ENCODE measurements around the gene RPL36. TPM values are rescaled to one million over a fixed set of nuclear protein-coding genes. Genes with fewer than 3 reads are reported as not detected.
A peak's percentile ranks its signal among the peaks of the same experiment; 100 is the strongest.

RPL36 gene
- polyA plus RNA-seq, 1 donor (not counting 4 experiments of a cell fraction or from before 2014, with no cell fraction given) = 636 TPM

DNA sequence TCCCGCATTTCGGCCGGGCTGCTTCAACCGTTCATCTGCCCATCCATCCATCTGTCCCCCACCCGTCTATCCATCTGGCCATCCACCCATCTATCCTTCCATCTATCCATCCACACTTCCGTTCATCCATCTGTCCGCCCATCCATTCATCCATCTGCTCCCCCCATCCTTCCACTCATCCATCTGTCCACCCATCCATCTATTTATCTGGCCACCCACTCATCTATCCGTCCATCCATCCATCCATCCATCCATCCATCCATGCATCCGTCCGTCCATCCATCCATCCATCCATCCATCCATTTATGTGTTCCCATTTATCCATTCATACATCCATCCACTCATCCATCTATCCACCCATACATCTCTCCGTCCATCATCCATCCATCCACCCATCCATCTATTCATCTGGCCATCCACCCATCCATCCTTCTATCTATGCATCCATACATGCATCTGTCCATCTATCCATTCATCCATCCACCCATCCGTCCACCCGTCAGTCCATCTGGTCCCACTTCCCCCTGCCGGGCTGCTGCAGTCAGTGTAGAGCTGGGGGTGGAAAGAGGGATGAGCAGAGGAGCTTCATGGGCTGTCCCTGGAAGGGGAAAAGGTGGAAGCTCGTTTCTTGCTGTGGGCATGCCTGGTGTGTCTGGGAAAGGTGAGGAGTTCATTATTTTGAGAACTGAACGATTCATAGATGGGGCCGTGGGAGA lies 8.5 kb upstream of the RPL36 start:
- Histone ChIP-seq H4K20me1 (ENCODE audit: control insufficient read depth, extremely low read depth, insufficient read depth, low read length) (no peaks in the 10 kb centered on the region), H3K4me3 (ENCODE audit: control insufficient read depth in 2 of 3, extremely low read depth in 1 of 3, insufficient read depth in 2 of 3, low read depth in 1 of 3, low read length in 3 of 3) (peak overlapping the region; percentile 94 to 99 (median 95)), H3K9ac (ENCODE audit: control insufficient read depth, extremely low read depth, insufficient read depth, low read length) (no peak overlapping the region), H3K27me3 (ENCODE audit: control insufficient read depth, extremely low read depth, insufficient read depth, low read length) (no peaks in the 10 kb centered on the region), H2AFZ (ENCODE audit: control insufficient read depth, low read length) (no peak overlapping the region), H3K4me2 (ENCODE audit: control insufficient read depth, extremely low read depth, insufficient read depth, low read depth, low read length) (peak overlapping the region; percentile 90), H3K4me1 (ENCODE audit: control insufficient read depth, extremely low read depth, insufficient read depth, low read length) (peaks cover 18% of the 10 kb centered on the region), H3K27ac (ENCODE audit: control insufficient read depth, insufficient read depth, low read length) (no peak overlapping the region), H3K9me1 (ENCODE audit: control insufficient read depth, extremely low read depth, insufficient read depth, low read length) (no peaks in the 10 kb centered on the region), H3K36me3 (ENCODE audit: control insufficient read depth in 2 of 2, extremely low read depth in 1 of 2, insufficient read depth in 2 of 2, low read length in 2 of 2) (peaks cover 6 to 8% of the 10 kb centered on the region in 2 experiments), H3K79me2 (ENCODE audit: control insufficient read depth, insufficient read depth, low read length) (peaks cover 10% of the 10 kb centered on the region), H3K9me3 (ENCODE audit: control insufficient read depth, low read depth, low read length) (no peaks in the 10 kb centered on the region)
- DNase-seq (ENCODE audit: low read depth, low spot score) (no peak), FAIRE-seq (no peak)
- dilution Hi-C loops (cut with MboI; ENCODE audit: extremely low pct_ligation_motif_present, low sequenced_read_pairs) = no loop called here
- no peak for TF ChIP-seq EZH2 (IDR thresholded peaks at IDR 0.05; ENCODE audit: low read length)
- TF ChIP-seq CTCF (optimal IDR thresholded peaks at IDR 0.05 in 1 of 3, IDR thresholded peaks at IDR 0.05 in 1 of 3, conservative IDR thresholded peaks at IDR 0.05 in 1 of 3; ENCODE audit: extremely low read depth in 1 of 3, insufficient read depth in 2 of 3, low read length in 3 of 3) = no peak

GRCh38 chr19:5682107-5682482 lies 8.0 kb upstream of the RPL36 start:
- peaks cover 10% of the 10 kb centered on the region for H3K79me2 ChIP-seq (ENCODE audit: control insufficient read depth, insufficient read depth, low read length)

More at GRCh38 chr19:5682107-5682482, 8.0 kb upstream of the RPL36 start:
- H2AFZ ChIP-seq (ENCODE audit: control insufficient read depth, low read length) = no peak overlapping the region
- no peaks in the 10 kb centered on the region for H3K27me3 ChIP-seq (ENCODE audit: control insufficient read depth, extremely low read depth, insufficient read depth, low read length)
- no peaks in the 10 kb centered on the region for H4K20me1 ChIP-seq (ENCODE audit: control insufficient read depth, extremely low read depth, insufficient read depth, low read length)
- dilution Hi-C loops (cut with MboI; ENCODE audit: extremely low pct_ligation_motif_present, low sequenced_read_pairs) = no loop called here
- no peak overlapping the region for H3K9ac ChIP-seq (ENCODE audit: control insufficient read depth, extremely low read depth, insufficient read depth, low read length)
- H3K9me3 ChIP-seq (ENCODE audit: control insufficient read depth, low read depth, low read length) = no peaks in the 10 kb centered on the region
- FAIRE-seq (no peak), DNase-seq (ENCODE audit: low read depth, low spot score) (no peak)
- TF ChIP-seq CTCF (optimal IDR thresholded peaks at IDR 0.05 in 1 of 3, IDR thresholded peaks at IDR 0.05 in 1 of 3, conservative IDR thresholded peaks at IDR 0.05 in 1 of 3; ENCODE audit: extremely low read depth in 1 of 3, insufficient read depth in 2 of 3, low read length in 3 of 3) = no peak
- no peak for TF ChIP-seq EZH2 (IDR thresholded peaks at IDR 0.05; ENCODE audit: low read length)
- H3K9me1 ChIP-seq (ENCODE audit: control insufficient read depth, extremely low read depth, insufficient read depth, low read length) = no peaks in the 10 kb centered on the region
- no peak overlapping the region for H3K27ac ChIP-seq (ENCODE audit: control insufficient read depth, insufficient read depth, low read length)
- H3K4me3 ChIP-seq (ENCODE audit: control insufficient read depth in 2 of 3, extremely low read depth in 1 of 3, insufficient read depth in 2 of 3, low read depth in 1 of 3, low read length in 3 of 3) = no peak overlapping the region
- H3K4me1 ChIP-seq (ENCODE audit: control insufficient read depth, extremely low read depth, insufficient read depth, low read length) = peaks cover 18% of the 10 kb centered on the region
- no peak overlapping the region for H3K4me2 ChIP-seq (ENCODE audit: control insufficient read depth, extremely low read depth, insufficient read depth, low read depth, low read length)
- H3K36me3 ChIP-seq (ENCODE audit: control insufficient read depth in 2 of 2, extremely low read depth in 1 of 2, insufficient read depth in 2 of 2, low read length in 2 of 2) = peaks cover 6 to 8% of the 10 kb centered on the region in 2 experiments
